Caki2 (cell line): ENCODE data around the gene BICDL1. TPM values are rescaled to one million over a fixed set of nuclear protein-coding genes. Genes with fewer than 3 reads are reported as not detected.

ENCODE experiments used
- DNase-seq: peaks from one replicate; pipeline ENCODE4 v3.0.0-alpha.2; 2015; ENCODE audit warnings: low read depth
- in situ Hi-C: cut with HindIII; loops from 2 replicates; pipeline ENCODE4 v1.10.0; 2016; ENCODE audit warnings: low sequenced_read_pairs, low pct_unique_long_range_greater_than_20kb, mixed read lengths
- total RNA-seq: library from RNA; depleted of rRNA; stranded (reverse); fragments of >200 nt; shearing (Covaris generic); gene quantifications from 2 replicates; pipeline ENCODE4 v1.2.3, GENCODE V29; 2014; ENCODE audit warnings: low replicate concordance

BICDL1 gene
- total RNA-seq, 1 experiment from 2014 or later = 21.3 TPM

- DNase-seq = no peak
- in situ Hi-C loops = no loop called here
Observed at GRCh38 chr12:120067084-120067869, 78.2 kb downstream of the BICDL1 start.

GRCh38 chr12:120067901-120068300, 78.9 kb downstream of the BICDL1 start:
- DNase-seq = no peak
- in situ Hi-C loops = no loop called here

- in situ Hi-C loops = no loop called here
- no peak for DNase-seq
Observed at GRCh38 chr12:120069278-120069677, 80.2 kb downstream of the BICDL1 start.

GRCh38 chr12:120071493-120072020, 82.5 kb downstream of the BICDL1 start:
- DNase-seq = no peak
- in situ Hi-C loops = no loop called here

GRCh38 chr12:120072472-120073249, 83.6 kb downstream of the BICDL1 start:
- in situ Hi-C loops = no loop called here
- DNase-seq = no peak

GRCh38 chr12:120075034-120075616, 86.1 kb downstream of the BICDL1 start:
- no peak for DNase-seq
- in situ Hi-C loops = no loop called here

GRCh38 chr12:120076651-120077050, 87.6 kb downstream of the BICDL1 start:
- DNase-seq = no peak
- in situ Hi-C loops = no loop called here

- no peak for DNase-seq
- in situ Hi-C loops = no loop called here
Observed at GRCh38 chr12:120077260-120077659, 88.2 kb downstream of the BICDL1 start.

GRCh38 chr12:120078868-120079267, 89.8 kb downstream of the BICDL1 start:
- in situ Hi-C loops = no loop called here

GRCh38 chr12:120079411-120080400, 90.7 kb downstream of the BICDL1 start:
- DNase-seq = peak; percentile 50
- in situ Hi-C loops = no loop called here

More at GRCh38 chr12:120078868-120079267, 89.8 kb downstream of the BICDL1 start:
- no peak for DNase-seq

- in situ Hi-C loops = no loop called here
Observed at GRCh38 chr12:120081641-120082040, 92.6 kb downstream of the BICDL1 start.

GRCh38 chr12:120085920-120086645, 97.0 kb downstream of the BICDL1 start:
- in situ Hi-C loops = no loop called here
- DNase-seq = no peak

More at GRCh38 chr12:120081641-120082040, 92.6 kb downstream of the BICDL1 start:
- no peak for DNase-seq

GRCh38 chr12:120086801-120087621, 98.0 kb downstream of the BICDL1 start:
- peak; percentile 100 for DNase-seq
- in situ Hi-C loops = no loop called here

- in situ Hi-C loops = no loop called here
- no peak for DNase-seq
Observed at GRCh38 chr12:120089105-120089504, 100.1 kb downstream of the BICDL1 start.

- in situ Hi-C loops = no loop called here
- no peak for DNase-seq
Observed at GRCh38 chr12:120089796-120090195, 100.8 kb downstream of the BICDL1 start.

GRCh38 chr12:120090206-120090605, 101.2 kb downstream of the BICDL1 start:
- in situ Hi-C loops = no loop called here
- no peak for DNase-seq
